ENCODE results near the gene CPSF3. TPM values are rescaled to one million over a fixed set of nuclear protein-coding genes. Genes with fewer than 3 reads are reported as not detected.

Gene CPSF3
- total and polyA plus RNA-seq, 2 of the 13 experiments (the other 11 are each of a cell fraction or from before 2014, with no cell fraction given) = 19.8 to 93.0 TPM

- TF ChIP-seq, protein P1, sequence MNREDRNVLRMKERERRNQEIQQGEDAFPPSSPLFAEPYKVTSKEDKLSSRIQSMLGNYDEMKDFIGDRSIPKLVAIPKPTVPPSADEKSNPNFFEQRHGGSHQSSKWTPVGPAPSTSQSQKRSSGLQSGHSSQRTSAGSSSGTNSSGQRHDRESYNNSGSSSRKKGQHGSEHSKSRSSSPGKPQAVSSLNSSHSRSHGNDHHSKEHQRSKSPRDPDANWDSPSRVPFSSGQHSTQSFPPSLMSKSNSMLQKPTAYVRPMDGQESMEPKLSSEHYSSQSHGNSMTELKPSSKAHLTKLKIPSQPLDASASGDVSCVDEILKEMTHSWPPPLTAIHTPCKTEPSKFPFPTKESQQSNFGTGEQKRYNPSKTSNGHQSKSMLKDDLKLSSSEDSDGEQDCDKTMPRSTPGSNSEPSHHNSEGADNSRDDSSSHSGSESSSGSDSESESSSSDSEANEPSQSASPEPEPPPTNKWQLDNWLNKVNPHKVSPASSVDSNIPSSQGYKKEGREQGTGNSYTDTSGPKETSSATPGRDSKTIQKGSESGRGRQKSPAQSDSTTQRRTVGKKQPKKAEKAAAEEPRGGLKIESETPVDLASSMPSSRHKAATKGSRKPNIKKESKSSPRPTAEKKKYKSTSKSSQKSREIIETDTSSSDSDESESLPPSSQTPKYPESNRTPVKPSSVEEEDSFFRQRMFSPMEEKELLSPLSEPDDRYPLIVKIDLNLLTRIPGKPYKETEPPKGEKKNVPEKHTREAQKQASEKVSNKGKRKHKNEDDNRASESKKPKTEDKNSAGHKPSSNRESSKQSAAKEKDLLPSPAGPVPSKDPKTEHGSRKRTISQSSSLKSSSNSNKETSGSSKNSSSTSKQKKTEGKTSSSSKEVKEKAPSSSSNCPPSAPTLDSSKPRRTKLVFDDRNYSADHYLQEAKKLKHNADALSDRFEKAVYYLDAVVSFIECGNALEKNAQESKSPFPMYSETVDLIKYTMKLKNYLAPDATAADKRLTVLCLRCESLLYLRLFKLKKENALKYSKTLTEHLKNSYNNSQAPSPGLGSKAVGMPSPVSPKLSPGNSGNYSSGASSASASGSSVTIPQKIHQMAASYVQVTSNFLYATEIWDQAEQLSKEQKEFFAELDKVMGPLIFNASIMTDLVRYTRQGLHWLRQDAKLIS (CRISPR knock-in tag; IDR thresholded peaks at IDR 0.05) = no peak
- TF ChIP-seq DNMT3B (CRISPR knock-in tag; conservative IDR thresholded peaks at IDR 0.05) (no peak), SKI (IDR thresholded peaks at IDR 0.05; ENCODE audit: partially characterized antibody) (peak; percentile 79), XBP1 (CRISPR knock-in tag; IDR thresholded peaks at IDR 0.05) (no peak), ZBTB37 (CRISPR knock-in tag; IDR thresholded peaks at IDR 0.05) (no peak; the same call in 1 of the 2 replicates), JUNB (CRISPR knock-in tag; IDR thresholded peaks at IDR 0.05; ENCODE audit: borderline replicate concordance) (no peak; the same call in 1 of the 2 replicates), POLR2AphosphoS2 (IDR thresholded peaks at IDR 0.05; ENCODE audit: low read depth, low read length) (no peak), HES4 (CRISPR knock-in tag; IDR thresholded peaks at IDR 0.05; ENCODE audit: borderline replicate concordance) (peak; percentile 81), ZNF580 (CRISPR knock-in tag; IDR thresholded peaks at IDR 0.05; ENCODE audit: borderline replicate concordance, low read depth) (no peak; the same call in 1 of the 2 replicates), ZNF101 (CRISPR knock-in tag; IDR thresholded peaks at IDR 0.05; ENCODE audit: borderline replicate concordance, low read depth) (0 out of 2 replicates have a peak, but pooled peaks have one; percentile 54), NAIF1 (CRISPR knock-in tag; IDR thresholded peaks at IDR 0.05; ENCODE audit: borderline replicate concordance) (peak; percentile 79; the same call in 1 of the 2 replicates), TCF7 (IDR thresholded peaks at IDR 0.05; ENCODE audit: low read depth) (no peak), NCOA5 (CRISPR knock-in tag; IDR thresholded peaks at IDR 0.05) (no peak), ZNF737 (CRISPR knock-in tag; IDR thresholded peaks at IDR 0.05; ENCODE audit: borderline replicate concordance) (no peak), ZNF430 (CRISPR knock-in tag; IDR thresholded peaks at IDR 0.05) (peak; percentile 88)
- TF ChIP-seq, protein P2, sequence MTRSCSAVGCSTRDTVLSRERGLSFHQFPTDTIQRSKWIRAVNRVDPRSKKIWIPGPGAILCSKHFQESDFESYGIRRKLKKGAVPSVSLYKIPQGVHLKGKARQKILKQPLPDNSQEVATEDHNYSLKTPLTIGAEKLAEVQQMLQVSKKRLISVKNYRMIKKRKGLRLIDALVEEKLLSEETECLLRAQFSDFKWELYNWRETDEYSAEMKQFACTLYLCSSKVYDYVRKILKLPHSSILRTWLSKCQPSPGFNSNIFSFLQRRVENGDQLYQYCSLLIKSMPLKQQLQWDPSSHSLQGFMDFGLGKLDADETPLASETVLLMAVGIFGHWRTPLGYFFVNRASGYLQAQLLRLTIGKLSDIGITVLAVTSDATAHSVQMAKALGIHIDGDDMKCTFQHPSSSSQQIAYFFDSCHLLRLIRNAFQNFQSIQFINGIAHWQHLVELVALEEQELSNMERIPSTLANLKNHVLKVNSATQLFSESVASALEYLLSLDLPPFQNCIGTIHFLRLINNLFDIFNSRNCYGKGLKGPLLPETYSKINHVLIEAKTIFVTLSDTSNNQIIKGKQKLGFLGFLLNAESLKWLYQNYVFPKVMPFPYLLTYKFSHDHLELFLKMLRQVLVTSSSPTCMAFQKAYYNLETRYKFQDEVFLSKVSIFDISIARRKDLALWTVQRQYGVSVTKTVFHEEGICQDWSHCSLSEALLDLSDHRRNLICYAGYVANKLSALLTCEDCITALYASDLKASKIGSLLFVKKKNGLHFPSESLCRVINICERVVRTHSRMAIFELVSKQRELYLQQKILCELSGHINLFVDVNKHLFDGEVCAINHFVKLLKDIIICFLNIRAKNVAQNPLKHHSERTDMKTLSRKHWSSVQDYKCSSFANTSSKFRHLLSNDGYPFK (CRISPR knock-in tag; IDR thresholded peaks at IDR 0.05; ENCODE audit: borderline replicate concordance) = peak; percentile 89
Observed at GRCh38 chr2:9423100-9423921, at the start of gene CPSF3, which contains the start of gene ITGB1BP1 (continued).
